ENCODE measurements around the gene GPRIN2.

GPRIN2 gene

DNA sequence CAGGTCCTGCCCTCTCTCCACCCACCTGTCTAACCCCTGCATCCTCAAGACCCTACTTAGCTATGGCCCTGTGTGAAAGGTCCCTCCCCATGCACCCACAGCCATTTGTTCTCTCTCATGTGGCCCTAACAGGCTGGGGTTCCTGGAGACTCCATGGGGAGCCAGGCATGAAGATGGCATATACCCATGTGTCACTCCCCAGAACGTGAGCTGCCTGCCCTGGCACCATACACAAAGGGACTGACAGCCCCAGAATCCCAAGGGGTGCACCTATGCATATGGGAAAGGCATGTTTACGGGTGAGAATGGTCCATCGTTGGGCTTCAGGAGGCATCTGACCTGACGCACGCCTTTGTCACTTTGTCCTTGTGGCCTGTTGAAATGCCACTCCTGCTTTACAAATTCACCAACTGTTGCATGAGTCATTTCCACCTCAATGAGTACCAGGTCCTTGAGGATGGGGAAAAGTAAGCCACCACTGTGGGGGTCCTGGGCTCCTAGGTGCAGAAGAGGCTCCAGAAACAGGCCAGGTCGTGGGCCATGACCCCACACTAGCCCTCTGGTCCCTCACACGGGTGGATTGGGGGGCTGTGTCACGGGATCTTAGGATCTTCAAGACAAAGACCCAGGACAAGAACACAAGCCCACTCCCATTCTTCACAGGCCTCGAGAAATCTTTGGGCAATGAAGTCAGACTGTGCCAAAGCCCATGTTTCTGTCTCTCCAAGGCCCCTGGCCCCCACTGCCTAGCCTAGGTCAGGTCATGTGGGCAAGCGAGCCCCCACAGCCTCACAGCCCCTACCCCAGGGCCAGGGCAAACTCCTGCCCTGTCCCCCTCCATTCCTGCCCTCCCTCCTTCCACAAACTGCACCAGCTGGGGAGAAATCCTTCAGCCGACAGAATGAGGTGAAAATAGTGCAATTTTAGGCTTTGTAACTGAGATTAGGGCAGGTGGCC lies 8.6 kb downstream of the GPRIN2 start:
- no peak for DNase-seq

DNA sequence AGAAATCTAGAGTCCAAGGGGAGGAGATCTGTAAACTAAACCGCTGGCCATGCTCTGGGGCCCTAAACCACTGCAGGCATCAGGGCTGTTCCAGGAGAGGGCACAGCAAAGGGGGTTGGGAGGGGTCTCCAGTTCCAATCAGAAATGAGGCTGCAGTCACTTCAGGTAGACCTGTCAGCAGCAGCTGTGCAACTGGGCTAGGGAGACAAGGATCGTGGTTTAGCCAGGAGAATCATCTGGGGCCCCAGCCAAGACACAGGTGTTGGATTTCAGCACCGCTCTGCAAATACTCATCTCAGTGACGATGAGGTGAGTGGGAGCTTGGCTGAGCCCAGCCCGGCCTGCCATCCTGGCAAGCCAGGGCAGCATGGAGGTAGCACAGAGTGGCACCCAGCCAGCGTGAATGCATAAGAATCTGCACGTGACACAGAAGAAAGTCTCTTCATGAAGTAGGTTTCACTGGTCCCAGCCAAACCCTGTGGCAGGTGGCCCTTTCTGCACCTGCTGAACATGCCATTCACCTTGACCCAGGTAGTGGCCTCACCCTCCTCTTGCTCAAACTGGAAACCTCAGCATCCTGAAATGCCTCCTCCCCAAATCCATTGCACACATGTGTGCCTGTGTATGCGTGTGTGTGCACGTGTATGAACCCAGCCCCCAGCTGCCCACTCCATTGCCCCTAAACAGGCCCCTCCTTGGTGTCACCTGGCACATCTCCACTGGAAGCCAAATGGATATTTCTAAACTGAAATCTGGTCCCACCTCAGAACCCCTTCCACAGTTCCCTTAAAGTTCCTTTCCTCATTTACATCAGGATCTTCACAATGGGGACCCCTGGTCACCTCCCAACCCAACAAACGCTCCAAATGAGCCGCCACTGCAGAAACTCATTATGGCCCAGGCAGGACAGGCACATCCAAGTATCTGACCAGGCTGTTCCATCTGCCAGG lies 9.6 kb downstream of the GPRIN2 start:
- no peak for DNase-seq

DNA sequence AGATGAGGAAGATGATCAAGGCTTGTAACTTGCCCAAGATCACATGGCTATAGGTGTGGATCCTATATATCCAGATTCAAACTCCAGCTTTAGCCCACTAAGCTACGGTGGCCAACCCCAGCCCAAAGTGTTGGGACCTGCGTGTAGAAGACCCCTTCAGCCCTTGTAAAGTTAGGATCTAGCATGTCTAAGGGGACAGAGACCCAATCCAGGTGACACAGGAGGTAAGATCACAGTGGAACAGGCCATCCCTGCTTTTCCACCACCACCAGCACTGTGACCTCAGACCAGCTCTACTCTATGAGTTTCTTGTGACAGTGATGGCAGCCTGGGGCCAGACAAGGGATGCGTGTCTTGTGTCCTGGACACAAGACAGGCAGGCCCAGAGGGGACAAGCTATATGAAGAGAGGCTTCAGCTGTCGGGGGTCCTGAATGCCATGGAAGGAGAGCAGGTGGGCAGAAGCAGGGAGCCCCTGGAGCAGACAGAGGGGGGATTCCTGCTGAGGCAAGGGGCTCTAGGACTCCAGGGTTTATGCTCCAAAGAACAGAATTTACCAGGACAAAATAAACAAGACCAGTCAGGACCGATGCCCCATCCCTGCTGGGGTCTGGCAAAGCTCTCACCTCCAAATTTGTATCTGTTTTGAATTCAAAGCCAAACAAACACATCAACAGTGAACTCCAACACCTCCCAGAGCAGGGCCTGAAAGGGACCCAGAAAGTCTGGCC lies 10.4 kb downstream of the GPRIN2 start:
- DNase-seq: no peak

DNA sequence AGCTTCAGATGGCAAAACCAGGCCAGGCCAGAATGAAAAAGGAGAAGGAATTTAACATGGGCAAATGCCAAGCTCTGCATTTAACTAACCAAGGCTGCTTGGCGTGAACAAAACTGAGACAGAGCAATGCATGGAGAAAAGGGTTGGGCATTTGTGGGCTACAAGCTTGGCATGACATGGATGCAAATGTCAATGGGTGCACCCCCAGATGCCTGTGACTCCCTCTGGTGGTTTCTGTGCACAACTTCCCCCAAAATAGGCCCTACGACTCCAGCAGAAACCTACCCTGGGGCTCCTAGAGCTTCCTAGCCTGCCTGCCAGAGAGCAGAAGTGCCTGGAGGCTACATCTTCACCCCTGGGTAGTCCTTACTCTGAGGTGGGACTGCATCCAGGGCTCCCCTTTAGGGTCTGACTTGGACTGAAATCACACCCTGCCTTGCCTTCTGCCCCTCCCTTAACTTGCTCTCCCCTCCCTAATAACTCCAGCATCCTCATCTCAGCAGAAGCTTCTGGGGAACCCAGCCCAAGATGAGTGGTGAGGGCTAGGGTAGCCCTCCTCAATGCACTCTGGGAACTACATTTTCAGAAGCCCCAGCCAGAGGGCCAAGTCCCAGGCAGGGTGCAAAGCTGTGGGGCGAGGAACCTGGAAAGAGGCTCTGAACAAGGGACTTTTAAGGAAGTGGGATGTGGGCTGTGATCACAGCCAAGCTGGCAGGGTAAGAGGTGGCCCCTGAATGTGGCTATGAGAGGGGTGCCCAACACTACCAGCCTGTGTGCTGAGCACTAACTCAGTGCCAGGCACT lies 11.3 kb downstream of the GPRIN2 start:
- no peak for DNase-seq

DNA sequence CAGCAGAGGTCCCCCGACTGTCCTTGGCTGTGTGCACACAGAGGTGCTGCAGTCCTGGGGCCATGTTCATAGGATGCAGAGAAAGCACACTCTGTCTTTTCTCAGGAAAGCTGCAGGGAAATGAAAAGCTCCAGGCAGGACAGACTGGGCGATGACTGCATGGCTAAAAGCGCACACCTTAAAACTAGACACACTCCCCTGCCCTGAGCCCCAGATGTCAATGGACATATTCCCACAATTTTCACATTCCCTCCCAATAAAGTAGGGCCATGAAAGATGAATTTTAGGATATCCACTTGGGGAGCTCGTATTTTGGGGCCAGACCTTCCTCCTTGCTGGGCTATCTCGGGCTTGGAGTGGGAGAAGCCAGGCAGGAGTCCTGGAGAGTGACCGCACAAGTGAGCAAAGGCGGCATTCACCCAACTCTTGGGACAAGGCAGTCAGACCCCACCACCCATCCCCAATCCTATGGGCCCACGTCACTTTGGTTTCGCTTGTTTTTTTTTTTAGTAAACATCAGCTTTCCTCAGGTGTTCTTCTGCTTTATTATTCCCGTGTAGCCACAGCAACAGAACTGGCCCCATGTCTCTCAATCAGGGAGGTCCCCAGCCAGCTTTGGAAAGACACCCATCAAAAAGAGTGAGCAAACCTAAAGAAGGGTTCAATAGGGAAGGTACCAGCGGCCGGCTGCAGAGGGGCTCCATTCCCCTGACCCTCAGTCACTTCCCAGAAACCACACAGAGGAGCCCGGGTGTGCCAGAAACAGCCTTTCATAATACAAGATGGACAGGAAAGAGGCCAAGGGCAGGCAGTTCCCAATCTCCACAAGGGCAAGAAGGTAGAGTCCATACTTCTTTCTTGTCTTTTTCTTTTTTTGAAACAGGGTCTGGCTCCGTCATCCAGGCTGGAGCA lies 12.7 kb downstream of the GPRIN2 start:
- no peak for DNase-seq

DNA sequence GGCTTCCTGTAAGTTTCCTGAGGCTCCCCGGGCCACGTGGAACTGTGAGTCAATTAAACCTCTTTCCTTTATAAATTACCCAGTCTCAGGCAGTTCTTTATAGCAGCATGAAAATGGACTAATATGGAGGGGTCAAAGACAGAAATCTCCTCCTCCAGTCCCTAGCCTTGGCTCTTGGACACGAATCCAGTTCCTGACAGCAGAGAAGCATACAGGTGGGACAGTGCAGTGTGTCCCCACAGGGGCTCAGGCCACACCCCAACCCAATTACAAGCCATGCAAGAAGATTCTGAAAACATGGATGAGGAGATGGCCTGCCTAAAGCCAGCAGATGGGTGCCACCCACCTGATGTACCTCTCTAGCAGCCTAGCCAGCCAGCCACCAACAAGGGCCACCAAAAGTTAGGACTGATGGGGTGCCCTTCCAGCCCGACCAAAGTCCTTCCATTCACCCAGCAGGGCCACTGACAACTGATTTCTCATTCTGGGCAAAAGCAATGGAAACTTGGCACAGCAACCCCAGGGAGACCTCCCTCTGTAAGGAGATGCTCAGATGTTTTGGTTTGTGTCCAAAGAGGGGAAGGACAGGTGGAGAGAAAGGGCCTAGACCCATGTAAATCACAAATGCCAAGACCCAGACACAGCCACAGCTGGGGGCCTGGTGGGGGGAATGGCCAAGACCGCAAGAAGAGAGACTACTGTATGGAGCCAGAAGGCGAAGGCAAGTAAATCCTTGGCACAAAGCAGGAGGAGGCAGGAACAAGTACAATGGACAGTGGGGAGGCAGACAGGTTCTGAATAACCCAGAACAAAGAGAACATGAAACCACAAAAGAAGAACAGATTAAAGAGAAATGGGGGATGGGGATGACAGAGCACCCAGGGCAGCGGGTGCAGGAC lies 13.6 kb downstream of the GPRIN2 start:
- no peak for DNase-seq

DNA sequence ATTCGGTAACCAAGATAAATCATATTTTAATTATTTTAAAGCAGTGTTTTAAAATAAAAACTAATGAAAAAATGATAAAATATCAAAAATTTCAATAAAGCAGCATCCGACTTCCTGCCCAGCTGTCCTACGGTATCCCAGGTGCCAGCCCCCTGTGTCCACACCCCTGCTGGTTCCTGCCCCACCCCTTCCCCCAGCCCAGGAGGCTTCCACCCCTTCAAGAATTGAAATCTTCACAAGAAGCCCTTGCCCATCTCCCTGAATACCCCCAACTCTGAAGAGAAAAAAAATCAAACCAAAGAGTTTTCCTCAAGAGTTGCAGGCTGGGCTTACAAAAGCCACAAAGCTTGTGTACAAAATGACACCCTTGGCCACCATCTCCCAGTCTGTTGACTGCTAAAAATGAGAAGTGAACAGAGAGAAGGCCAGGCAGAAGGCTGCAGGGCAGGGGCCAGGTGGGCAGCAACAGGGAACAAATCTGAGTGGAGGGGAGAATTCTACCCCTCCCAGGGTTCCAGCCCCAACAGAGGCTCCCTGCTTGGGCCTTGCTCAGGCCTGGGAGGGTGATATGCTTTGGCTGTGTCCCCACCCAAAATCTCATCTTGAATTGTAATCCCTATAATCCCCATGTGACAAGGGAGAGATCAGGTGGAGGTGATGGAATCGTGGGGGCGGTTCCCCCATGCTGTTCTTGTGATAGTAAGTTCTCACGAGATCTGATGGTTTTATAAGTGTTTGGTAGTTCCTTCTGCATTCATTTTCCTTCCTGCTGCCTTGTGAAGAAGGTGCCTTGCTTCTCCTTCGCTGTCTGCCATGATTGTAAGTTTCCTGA lies 14.5 kb downstream of the GPRIN2 start:
- DNase-seq: no peak

DNA sequence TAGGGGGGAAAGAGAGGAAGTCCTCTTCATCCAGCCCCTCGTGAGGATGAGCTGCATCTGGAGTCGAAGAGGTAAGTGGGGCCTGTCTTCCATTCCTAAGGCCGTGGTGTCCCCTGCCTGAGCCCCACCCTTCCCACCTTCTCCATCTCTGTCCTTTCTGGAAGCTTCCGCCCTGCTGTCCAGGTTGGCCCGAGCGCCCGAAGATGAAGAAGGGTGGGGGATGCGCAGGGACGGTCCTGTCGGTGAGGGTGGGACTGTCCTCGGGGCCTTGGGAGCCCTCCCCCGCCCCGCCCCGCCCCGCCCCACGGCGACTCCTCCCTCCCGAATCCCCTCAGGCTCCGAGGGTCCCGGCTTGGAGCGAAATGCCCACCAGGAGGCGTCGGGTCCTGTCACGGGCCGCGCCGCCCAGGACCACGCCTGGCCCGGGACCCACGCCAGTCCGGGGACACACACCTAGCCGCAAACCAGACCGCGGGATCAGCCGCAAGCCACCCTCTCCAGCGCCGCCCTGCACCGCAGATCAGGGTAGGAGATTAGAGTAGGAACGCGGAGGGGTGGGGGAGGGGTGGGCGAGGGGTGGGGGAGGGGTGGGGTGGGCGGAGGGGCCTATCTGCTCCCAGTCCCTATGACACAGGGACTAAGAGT lies 15.3 kb downstream of the GPRIN2 start:
- no peak for DNase-seq

DNA sequence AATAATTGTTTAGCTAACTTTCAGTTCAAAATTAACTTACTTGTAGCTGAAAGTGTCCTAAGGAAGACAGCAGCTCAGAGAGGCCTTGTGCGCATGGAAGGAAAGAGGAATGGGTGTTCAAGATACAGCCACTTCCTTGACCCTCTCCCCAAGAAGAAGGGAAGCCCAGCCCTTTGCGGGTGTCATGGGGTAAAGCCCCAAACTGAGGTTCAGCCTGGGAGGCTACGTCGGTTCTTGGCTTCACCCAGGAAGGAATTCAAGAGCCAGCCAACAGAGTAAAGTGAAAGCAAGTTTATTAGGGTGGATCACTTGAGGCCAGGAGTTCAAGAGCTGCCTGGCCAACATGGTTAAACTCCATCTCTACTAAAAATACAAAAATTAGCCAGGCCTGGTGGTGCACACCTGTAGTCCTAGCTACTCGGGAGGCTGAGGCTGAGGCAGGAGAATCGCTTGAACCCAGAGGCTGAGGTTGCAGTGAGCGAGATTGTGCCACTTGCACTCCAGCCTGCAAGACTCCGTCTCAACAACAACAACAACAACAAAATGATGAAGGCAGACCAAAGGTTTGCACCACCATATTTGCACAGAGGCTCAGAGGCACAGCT lies 15.9 kb downstream of the GPRIN2 start:
- no peak for DNase-seq

DNA sequence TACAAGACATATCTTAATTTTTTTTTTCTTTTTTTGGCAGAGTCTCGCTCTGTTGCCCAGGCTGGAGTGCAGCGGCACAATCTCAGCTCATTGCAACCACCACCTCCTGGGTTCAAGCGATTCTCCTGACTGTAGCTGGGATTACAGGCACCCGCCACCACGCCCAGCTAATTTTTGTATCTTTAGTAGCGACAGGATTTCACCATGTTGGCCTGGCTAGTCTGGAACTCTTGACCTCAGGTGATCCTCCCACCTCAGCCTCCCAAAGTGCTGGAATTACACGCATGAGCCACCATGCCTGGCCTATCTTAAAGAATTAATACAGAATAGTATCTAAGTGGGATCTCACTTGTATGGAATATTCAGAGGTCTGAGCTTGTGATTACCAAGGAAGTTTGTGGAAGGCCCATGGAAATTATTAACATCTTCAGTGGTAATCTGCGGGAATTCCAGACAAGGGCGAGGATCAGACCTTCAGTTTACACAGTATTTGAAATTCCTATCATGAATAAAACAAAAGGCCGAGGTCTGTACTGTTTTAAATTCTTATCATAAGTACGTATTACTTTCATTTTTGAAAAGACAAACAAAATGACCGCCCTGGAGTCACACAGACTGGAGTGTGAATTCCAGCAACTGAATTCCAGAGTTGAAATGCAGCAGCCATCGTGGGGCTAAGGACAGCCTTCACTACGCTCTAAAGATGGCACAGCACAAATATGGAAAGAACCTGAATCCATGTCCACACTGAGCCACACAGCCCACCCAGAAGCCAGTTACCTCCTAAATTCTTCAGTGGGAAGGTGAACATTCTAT lies 16.7 kb downstream of the GPRIN2 start:
- DNase-seq: no peak

DNA sequence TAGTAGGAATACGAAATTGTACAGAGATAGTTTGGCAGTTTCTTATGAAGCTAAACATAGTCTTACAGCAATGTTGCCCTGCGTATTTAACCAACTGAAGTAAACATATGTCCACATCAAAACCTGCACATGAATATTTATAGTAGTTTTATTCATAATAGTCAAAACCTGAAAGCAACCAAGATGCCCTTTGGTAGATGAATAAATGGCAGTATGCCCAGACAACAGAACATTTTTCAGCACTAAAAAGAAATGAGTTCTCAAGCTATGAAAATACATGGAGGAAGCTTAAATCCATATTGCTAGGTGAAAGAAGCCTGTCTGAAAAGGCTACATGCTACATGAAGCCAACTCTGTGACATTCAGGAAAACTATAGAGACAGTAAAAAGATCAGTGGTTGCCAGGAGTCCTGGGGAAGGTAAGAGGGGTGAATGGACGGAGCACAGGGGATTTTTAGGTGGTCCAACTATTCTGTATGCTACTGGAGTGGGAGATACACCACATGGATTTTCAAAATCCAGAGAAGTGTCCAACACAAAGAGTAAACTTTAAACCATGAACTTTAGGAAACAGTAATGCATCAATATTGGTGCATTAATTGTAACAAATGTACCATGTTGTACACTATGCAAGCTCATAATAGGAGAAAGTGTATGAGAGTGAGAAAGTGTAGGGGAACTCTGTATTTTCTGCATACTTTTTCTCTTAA lies 17.6 kb downstream of the GPRIN2 start:
- no peak for DNase-seq

DNA sequence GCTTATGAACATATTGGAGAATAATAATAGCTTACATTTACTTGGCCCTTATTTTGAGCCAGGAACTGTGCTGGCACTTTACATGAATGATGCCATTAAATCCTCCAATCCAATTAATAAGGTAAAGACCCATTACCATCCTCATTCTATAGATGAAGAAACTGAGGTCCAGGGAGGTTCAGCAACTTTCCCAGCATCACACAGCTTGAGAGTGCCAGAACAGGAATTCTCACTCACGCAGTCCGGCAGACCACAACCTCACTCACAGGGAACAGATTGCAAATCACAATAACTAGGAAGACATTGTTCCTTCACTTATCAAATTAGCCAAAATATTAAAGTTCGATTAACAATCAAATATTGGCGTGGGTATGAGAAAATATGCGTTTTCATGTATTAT lies 18.3 kb downstream of the GPRIN2 start:
- no peak for DNase-seq

DNA sequence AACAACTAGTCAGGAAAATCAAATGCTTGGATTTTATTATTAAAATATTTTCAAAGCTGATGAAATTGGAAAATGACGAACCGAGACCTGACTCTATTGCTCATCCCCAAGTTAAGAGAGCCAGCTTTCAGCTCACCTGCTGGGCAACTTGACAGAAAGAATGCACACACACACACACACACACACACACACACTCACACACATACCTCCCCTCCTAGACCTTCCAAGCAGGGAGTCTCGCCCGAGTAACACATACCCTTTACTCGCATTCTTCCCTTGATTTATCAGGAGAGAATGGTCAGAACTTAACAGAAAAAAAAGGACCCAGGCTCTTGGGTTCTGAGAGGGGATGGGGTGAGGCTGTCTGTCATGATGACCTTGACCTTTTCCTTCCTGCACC lies 19.1 kb downstream of the GPRIN2 start:
- no peak for DNase-seq

DNA sequence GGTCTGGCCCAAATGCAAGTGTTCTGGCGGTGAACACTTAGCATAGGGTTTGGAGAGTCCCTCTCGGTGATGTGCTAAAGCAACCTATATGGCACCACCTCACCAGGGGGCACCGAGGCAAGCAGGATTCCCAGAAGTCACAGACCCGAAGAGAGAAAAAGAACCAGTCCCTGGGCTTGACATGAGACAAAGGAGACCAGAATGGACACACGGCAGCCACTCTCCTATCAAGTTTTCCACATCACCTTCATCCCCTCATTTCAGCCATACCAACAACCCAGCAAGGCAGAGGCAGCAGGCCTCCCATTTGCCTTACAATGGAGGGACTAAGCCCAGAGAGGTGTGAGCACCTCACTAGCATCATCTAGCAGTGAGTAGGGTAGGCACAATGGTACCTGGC lies 19.7 kb downstream of the GPRIN2 start:
- no peak for DNase-seq

DNA sequence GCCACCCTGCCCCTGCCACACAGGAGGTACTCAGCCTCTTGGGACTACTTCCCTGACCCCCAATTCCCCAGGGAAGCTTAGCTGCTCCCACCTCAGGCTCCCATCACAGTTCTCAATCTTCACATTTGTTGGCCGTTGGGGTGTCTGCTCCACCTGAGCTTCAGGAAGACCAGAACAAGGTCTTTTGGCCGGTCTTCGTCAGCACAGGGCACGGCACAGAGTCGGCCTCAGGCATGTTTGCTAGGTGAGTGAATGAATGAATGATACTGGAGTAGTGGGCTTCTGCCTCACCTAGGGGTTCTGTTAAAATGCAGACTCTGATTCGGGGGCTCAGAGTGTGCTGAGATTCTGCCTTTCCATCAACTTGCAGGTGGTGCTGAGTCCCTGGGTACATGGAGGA lies 20.3 kb downstream of the GPRIN2 start:
- no peak for DNase-seq

DNA sequence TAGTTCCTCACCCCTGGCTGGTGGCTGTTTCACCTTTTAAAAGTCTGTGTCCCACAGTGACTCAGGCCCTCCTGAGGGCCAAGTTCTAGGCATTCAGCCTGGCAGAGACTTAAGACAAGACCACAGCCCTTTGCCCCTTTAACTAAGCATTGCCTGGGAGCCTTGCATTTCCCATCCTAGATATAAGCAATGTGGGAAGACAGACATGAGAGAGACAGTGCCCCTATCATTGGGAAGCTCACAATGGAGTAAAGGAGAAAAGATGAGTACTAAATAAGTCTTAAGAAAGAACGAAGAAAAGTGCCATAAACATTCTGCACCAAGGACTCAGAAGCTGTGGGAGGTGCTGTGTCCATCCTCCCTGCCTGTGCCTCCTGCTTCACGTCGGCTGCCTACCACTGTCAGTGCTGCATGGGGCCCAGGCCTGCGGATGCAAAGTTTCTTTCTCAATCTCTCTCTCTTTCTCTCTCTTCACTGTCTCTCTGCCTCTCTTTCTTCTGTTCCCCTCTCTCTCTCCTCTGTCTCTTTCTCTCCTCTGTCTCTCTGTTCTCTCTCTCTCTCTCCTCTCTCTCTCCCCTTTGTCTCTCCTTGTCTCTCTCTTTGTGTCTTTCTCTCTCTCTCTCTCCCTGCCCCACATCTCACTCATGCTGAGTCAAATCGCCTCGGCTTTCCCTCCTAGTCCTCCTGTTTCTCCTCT lies 21.5 kb downstream of the GPRIN2 start:
- DNase-seq: no peak

Data from NCI-H187 treated with DMSO at 0.1 percent for 48 hours (cell line).